Measurements from ENCODE around the gene RPL21. TPM values are rescaled to one million over a fixed set of nuclear protein-coding genes. Genes with fewer than 3 reads are reported as not detected.

RPL21 gene
- total RNA-seq, 1 experiment from 2014 or later: 1,158 TPM

GRCh38 chr13:27258637-27259386, 7.5 kb downstream of the RPL21 start:
- H3K27me3 Mint-ChIP-seq (ENCODE audit: insufficient read depth, unreplicated experiment): no peaks in the 10 kb centered on the region

DNA sequence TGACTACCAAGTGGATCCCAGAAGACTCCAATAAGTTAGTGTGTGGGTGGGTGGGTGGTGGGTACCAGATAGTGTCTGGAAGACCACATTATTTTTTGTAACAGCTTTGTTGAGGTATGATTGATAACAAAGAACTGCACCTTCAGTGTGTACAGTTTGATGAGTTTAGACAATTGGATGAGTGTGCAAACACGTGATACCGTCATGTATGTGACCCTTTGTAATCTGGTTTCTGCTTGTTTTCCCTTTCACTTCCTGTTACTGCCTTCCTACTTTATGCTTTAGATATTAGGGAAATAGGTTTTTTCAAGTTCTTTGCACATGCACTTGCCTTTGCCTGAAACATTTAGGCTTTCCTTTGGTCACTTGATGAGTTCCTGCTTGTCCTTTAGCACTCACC, 8.5 kb downstream of the RPL21 start:
- POLR2A ChIA-PET: interaction anchor here (1.0 kb wide), 1 partner anchor 10 kb away, joined by 3 read pairs; the partner anchor contains the start of gene RASL11A
- BruUV-seq (replicated peaks): no TSS peak

More at GRCh38 chr13:27258637-27259386, 7.5 kb downstream of the RPL21 start:
- TF ChIP-seq CTCF (IDR thresholded peaks at IDR 0.05; ENCODE audit: insufficient read depth in 1 of 2, low read depth in 1 of 2, low read length in 1 of 2, severe bottlenecking in 1 of 2, unreplicated experiment in 1 of 2): no peak
- Mint-ChIP-seq H3K36me3 (ENCODE audit: insufficient read depth, unreplicated experiment) (peaks cover 95% of the 10 kb centered on the region), H3K4me1 (ENCODE audit: low read depth, unreplicated experiment) (no peaks in the 10 kb centered on the region), H3K4me3 (ENCODE audit: unreplicated experiment) (no peak overlapping the region), H3K9me3 (ENCODE audit: unreplicated experiment) (no peaks in the 10 kb centered on the region), H3K27ac (ENCODE audit: unreplicated experiment) (peak overlapping the region; percentile 4)
- POLR2A ChIA-PET: interaction anchor here (1.0 kb wide), 1 partner anchor 11 kb away, joined by 3 read pairs; the partner anchor contains the start of gene RASL11A
- Histone ChIP-seq H3K36me3 (ENCODE audit: control insufficient read depth, insufficient read depth, low read length) (peaks cover 3% of the 10 kb centered on the region; the same call in 1 of the 2 replicates), H3K27me3 (replicated peaks; ENCODE audit: control insufficient read depth, insufficient read depth, low read length) (no peaks in the 10 kb centered on the region), H3K4me3 (ENCODE audit: low read depth, low read length) (no peak overlapping the region), H3K9me3 (no peaks in the 10 kb centered on the region), H3K4me1 (no peaks in the 10 kb centered on the region)
- CTCF ChIA-PET: interaction anchor here (0.5 kb wide), 1 partner anchor 261 kb away, joined by 4 read pairs; no protein-coding TSS in a partner anchor
- intact Hi-C loops (cut with micrococcal nuclease; ENCODE audit: unreplicated experiment): no loop called here
- no peak for DNase-seq
- no TSS peak for BruUV-seq (replicated peaks)

GRCh38 chr13:27261396-27261795, 10.0 kb downstream of the RPL21 start:
- Histone ChIP-seq H3K9me3 (no peaks in the 10 kb centered on the region), H3K4me3 (ENCODE audit: low read depth, low read length) (no peak overlapping the region), H3K36me3 (ENCODE audit: control insufficient read depth, insufficient read depth, low read length) (no peaks in the 10 kb centered on the region; the same call in 1 of the 2 replicates), H3K4me1 (no peaks in the 10 kb centered on the region), H3K27me3 (replicated peaks; ENCODE audit: control insufficient read depth, insufficient read depth, low read length) (no peaks in the 10 kb centered on the region)
- no peaks in the 10 kb centered on the region for H3K27me3 Mint-ChIP-seq (ENCODE audit: insufficient read depth, unreplicated experiment)
- no peaks in the 10 kb centered on the region for H3K4me1 Mint-ChIP-seq (ENCODE audit: low read depth, unreplicated experiment)
- DNase-seq: no peak
- H3K4me3 Mint-ChIP-seq (ENCODE audit: unreplicated experiment): no peak overlapping the region
- no peak overlapping the region for H3K27ac Mint-ChIP-seq (ENCODE audit: unreplicated experiment)
- CTCF ChIA-PET: no interaction called here
- peaks cover 82% of the 10 kb centered on the region for H3K36me3 Mint-ChIP-seq (ENCODE audit: insufficient read depth, unreplicated experiment)
- BruUV-seq (replicated peaks): no TSS peak
- POLR2A ChIA-PET: no interaction called here
- H3K9me3 Mint-ChIP-seq (ENCODE audit: unreplicated experiment): no peaks in the 10 kb centered on the region
- intact Hi-C loops (cut with micrococcal nuclease; ENCODE audit: unreplicated experiment): no loop called here
- TF ChIP-seq CTCF (IDR thresholded peaks at IDR 0.05; ENCODE audit: insufficient read depth in 1 of 2, low read depth in 1 of 2, low read length in 1 of 2, severe bottlenecking in 1 of 2, unreplicated experiment in 1 of 2): no peak

More for the DNA sequence above, 8.5 kb downstream of the RPL21 start:
- Mint-ChIP-seq H3K4me3 (ENCODE audit: unreplicated experiment) (no peak overlapping the region), H3K27me3 (ENCODE audit: insufficient read depth, unreplicated experiment) (no peaks in the 10 kb centered on the region), H3K9me3 (ENCODE audit: unreplicated experiment) (no peaks in the 10 kb centered on the region), H3K4me1 (ENCODE audit: low read depth, unreplicated experiment) (no peaks in the 10 kb centered on the region), H3K27ac (ENCODE audit: unreplicated experiment) (no peak overlapping the region), H3K36me3 (ENCODE audit: insufficient read depth, unreplicated experiment) (peaks cover 94% of the 10 kb centered on the region)
- intact Hi-C loops (cut with micrococcal nuclease; ENCODE audit: unreplicated experiment): no loop called here
- Histone ChIP-seq H3K36me3 (ENCODE audit: control insufficient read depth, insufficient read depth, low read length) (peaks cover 3% of the 10 kb centered on the region; the same call in 1 of the 2 replicates), H3K9me3 (no peaks in the 10 kb centered on the region), H3K4me1 (no peaks in the 10 kb centered on the region), H3K4me3 (ENCODE audit: low read depth, low read length) (no peak overlapping the region), H3K27me3 (replicated peaks; ENCODE audit: control insufficient read depth, insufficient read depth, low read length) (no peaks in the 10 kb centered on the region)
- no peak for DNase-seq
- CTCF ChIA-PET: no interaction called here
- TF ChIP-seq CTCF (IDR thresholded peaks at IDR 0.05; ENCODE audit: insufficient read depth in 1 of 2, low read depth in 1 of 2, low read length in 1 of 2, severe bottlenecking in 1 of 2, unreplicated experiment in 1 of 2): no peak
